WTC11 (cell line): Measurements from ENCODE around the gene TMEM141. TPM values are rescaled to one million over a fixed set of nuclear protein-coding genes. Genes with fewer than 3 reads are reported as not detected.
"Not testable (repeated sequence)": the region's sequence is repeated elsewhere in the genome, so short reads cannot be mapped to it uniquely, and the experiment has no call there.

Experiments
- ATAC-seq: fragments of 200-7000 bp; cut with Tn5 transposase; 2 replicates; pipeline ENCODE4 v1.10.0; 2021; ENCODE audit warnings: mild to moderate bottlenecking, moderate library complexity
- CTCF ChIA-PET: fragments of 300-600 bp; sonication (Branson Sonifier 250); formaldehyde crosslinking; loops from one replicate; lab custom pipeline; 2021; ENCODE audit warnings: antibody characterized with exemption; lab: Charles Lee
- POLR2A ChIA-PET: fragments of 350-600 bp; sonication (Branson Sonifier 250); formaldehyde crosslinking; loops from one replicate; lab custom pipeline; 2021; ENCODE audit warnings: antibody characterized with exemption; lab: Charles Lee
- DNase-seq: peaks from one replicate; pipeline ENCODE4 v3.0.0; 2021; ENCODE audit warnings: low spot score
- H3K27ac Mint-ChIP-seq: 2 replicates; pipeline ENCODE4 v1.8.0; 2021; ENCODE audit warnings: mixed read lengths
- H3K27me3 Mint-ChIP-seq: 2 replicates; pipeline ENCODE4 v1.8.0; 2021; ENCODE audit warnings: low read depth, mild to moderate bottlenecking, moderate library complexity, mixed read lengths
- H3K36me3 Mint-ChIP-seq: 2 replicates; pipeline ENCODE4 v1.8.0; 2021; ENCODE audit warnings: mixed read lengths
- H3K4me1 Mint-ChIP-seq: 2 replicates; pipeline ENCODE4 v1.8.0; 2022; ENCODE audit warnings: mixed read lengths
- H3K4me3 Mint-ChIP-seq: 2 replicates; pipeline ENCODE4 v1.8.0; 2021; ENCODE audit warnings: mild to moderate bottlenecking, moderate library complexity, mixed read lengths
- H3K9me3 Mint-ChIP-seq: 2 replicates; pipeline ENCODE4 v1.8.0; 2021; ENCODE audit warnings: mixed read lengths
- ATF6 ChIP-seq: sonication (generic); formaldehyde crosslinking; IDR thresholded peaks from 2 replicates; pipeline ENCODE4 v1.8.1; 2023; ENCODE audit warnings: mild to moderate bottlenecking, missing genetic modification reagents
- MXD4 ChIP-seq: fragments of 250-450 bp; sonication (Bioruptor Pico); IDR thresholded peaks from 2 replicates; pipeline ENCODE4 v1.8.0; 2021; ENCODE audit warnings: mild to moderate bottlenecking, moderate library complexity, borderline replicate concordance
- MYBL2 ChIP-seq: sonication (generic); formaldehyde crosslinking; IDR thresholded peaks from 2 replicates; pipeline ENCODE4 v1.8.1; 2023; ENCODE audit warnings: mild to moderate bottlenecking, moderate library complexity, missing genetic modification reagents
- ZNF219 ChIP-seq: sonication (generic); formaldehyde crosslinking; IDR thresholded peaks from 2 replicates; pipeline ENCODE4 v1.8.0; 2023; ENCODE audit warnings: missing genetic modification reagents, mild to moderate bottlenecking, borderline replicate concordance
- ZNF425 ChIP-seq: fragments of 250-450 bp; sonication (Bioruptor Pico); conservative IDR thresholded peaks from 2 replicates; pipeline ENCODE4 v1.9.0; 2021; ENCODE audit warnings: mild to moderate bottlenecking
- total RNA-seq: library from RNA; stranded (reverse); gene quantifications from 3 replicates; pipeline ENCODE4 v1.2.3, GENCODE V29; 2021
- TF ChIP-seq, protein P1 (sequence below): sonication (generic); formaldehyde crosslinking; IDR thresholded peaks from 2 replicates; pipeline ENCODE4 v1.8.1; 2023; ENCODE audit warnings: mild to moderate bottlenecking, missing genetic modification reagents, borderline replicate concordance

The TMEM141 gene
- total RNA-seq, 1 experiment from 2014 or later: 72.0 TPM

DNA sequence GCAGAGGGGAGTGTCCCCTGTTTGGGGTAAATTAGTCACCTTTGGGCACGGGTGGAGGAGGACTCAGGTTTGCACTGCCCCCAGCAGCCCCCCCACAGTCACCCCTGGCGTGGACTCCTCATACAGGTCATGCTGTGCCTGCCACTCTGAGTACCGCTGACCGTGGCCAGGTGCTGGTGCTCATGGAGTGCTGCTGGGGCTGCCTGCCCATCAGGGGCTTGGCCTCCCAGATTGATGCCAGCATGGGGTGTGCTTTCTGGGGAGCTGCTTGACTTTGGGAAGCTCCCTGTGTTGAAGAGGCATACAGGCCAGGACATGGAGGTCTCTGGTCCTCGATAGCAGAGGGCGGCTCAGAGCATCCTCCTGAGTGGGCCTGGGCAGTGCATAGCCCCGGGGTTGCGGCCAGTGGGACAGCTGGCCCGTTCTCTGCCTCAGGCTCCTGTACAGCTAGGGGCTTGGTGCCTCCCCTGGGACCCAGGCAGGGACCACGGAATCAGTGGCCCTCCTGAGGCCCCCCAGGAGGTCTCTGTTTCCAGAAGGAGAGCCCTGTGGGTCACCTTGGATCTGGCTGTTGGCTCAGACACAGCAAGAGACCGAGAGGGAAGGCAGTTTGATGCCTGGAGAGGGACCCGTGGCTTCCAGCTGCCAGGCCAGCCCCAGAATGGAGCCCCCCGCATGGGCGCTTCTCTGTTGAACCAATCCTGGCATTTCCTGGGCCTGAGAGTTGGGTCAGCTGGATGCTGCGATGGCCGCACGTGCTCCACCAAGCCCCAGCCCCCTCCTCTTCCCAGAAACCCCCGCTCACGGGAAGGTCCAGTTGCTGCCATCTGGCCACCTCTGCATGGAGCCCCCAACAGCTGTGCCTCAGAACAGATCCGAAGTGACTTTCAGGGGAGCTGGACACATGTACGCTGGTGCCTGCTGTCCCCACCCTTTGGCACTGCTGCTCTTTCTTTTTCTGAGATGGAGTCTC, 45.1 kb downstream of the TMEM141 start (continued):
- TF ChIP-seq ATF6 (CRISPR knock-in tag) (no peak), ZNF219 (no peak), MYBL2 (CRISPR knock-in tag) (no peak), ZNF425 (no peak), MXD4 (CRISPR knock-in tag) (no peak)

GRCh38 chr9:136837146-136837855, 46.2 kb downstream of the TMEM141 start:
- CTCF ChIA-PET: no interaction called here

DNA sequence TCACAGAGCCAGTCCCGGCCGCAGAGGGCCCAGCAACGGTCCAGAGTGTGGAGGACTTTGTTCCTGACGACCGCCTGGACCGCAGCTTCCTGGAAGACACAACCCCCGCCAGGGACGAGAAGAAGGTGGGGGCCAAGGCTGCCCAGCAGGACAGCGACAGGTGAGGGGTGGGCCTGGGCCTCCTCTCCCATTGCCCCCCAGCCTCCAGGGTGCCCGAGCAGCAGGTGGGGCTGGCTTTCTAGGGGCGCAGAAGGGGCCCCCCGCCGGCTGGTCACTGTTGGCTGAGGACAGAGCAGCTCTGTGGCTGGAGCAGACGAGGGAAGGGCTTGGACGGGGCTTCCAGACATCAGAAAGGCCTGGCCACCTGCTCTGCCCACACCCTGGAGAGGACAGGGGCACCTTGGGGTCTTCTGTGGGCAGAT, 46.7 kb downstream of the TMEM141 start:
- POLR2A ChIA-PET, DNase-seq: not testable (repeated sequence)

More at GRCh38 chr9:136837146-136837855, 46.2 kb downstream of the TMEM141 start:
- H3K27me3 Mint-ChIP-seq: no peaks in the 10 kb centered on the region
- POLR2A ChIA-PET: no interaction called here
- TF ChIP-seq ATF6 (CRISPR knock-in tag): no peak
- TF ChIP-seq, protein P1, sequence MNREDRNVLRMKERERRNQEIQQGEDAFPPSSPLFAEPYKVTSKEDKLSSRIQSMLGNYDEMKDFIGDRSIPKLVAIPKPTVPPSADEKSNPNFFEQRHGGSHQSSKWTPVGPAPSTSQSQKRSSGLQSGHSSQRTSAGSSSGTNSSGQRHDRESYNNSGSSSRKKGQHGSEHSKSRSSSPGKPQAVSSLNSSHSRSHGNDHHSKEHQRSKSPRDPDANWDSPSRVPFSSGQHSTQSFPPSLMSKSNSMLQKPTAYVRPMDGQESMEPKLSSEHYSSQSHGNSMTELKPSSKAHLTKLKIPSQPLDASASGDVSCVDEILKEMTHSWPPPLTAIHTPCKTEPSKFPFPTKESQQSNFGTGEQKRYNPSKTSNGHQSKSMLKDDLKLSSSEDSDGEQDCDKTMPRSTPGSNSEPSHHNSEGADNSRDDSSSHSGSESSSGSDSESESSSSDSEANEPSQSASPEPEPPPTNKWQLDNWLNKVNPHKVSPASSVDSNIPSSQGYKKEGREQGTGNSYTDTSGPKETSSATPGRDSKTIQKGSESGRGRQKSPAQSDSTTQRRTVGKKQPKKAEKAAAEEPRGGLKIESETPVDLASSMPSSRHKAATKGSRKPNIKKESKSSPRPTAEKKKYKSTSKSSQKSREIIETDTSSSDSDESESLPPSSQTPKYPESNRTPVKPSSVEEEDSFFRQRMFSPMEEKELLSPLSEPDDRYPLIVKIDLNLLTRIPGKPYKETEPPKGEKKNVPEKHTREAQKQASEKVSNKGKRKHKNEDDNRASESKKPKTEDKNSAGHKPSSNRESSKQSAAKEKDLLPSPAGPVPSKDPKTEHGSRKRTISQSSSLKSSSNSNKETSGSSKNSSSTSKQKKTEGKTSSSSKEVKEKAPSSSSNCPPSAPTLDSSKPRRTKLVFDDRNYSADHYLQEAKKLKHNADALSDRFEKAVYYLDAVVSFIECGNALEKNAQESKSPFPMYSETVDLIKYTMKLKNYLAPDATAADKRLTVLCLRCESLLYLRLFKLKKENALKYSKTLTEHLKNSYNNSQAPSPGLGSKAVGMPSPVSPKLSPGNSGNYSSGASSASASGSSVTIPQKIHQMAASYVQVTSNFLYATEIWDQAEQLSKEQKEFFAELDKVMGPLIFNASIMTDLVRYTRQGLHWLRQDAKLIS: no peak
- DNase-seq (no peak), ATAC-seq (no peak)
- no peak overlapping the region for H3K27ac Mint-ChIP-seq
- H3K4me1 Mint-ChIP-seq: peaks cover 18% of the 10 kb centered on the region
- peaks cover 8% of the 10 kb centered on the region; the same call in 1 of the 2 replicates for H3K36me3 Mint-ChIP-seq
- no peaks in the 10 kb centered on the region for H3K9me3 Mint-ChIP-seq
- no peak overlapping the region for H3K4me3 Mint-ChIP-seq

More for the DNA sequence above, 46.7 kb downstream of the TMEM141 start:
- CTCF ChIA-PET: interaction anchor here (1.1 kb wide), 1 partner anchor 68 kb away, joined by 3 read pairs; no protein-coding TSS in a partner anchor
- H3K4me3 Mint-ChIP-seq, H3K27me3 Mint-ChIP-seq, ATAC-seq, H3K9me3 Mint-ChIP-seq, H3K36me3 Mint-ChIP-seq, H3K27ac Mint-ChIP-seq: not testable (repeated sequence)
- H3K4me1 Mint-ChIP-seq: peaks cover 19% of the 10 kb centered on the region
